Right lobe of liver (tissue), 4 donors: Measurements from ENCODE around the gene CRK.

ENCODE experiments used
- POLR2A ChIP-seq: fragments of 450-650 bp; IDR thresholded peaks from one replicate; pipeline ENCODE4 v1.6.1; 2017; ENCODE audit warnings: antibody characterized with exemption, mild to moderate bottlenecking
- TF ChIP-seq, protein P1 (sequence below), 4 donors: fragments of 200-600 bp in 3 of 4; fragments of 450-650 bp in 1 of 4; IDR thresholded peaks; one replicate each; pipeline versions ENCODE4 v1.5.1 to v1.8.0; 2016 to 2022; ENCODE audit warnings: antibody characterized with exemption in 4 of 4, mild to moderate bottlenecking in 2 of 4
- donor health status: DM: no; HTN: no; CAD: no.
- donor health status: DM: no; HTN: no; CAD: no.
- donor health status: DM: no; HTN: yes; CAD: no.

- TF ChIP-seq, protein P1, sequence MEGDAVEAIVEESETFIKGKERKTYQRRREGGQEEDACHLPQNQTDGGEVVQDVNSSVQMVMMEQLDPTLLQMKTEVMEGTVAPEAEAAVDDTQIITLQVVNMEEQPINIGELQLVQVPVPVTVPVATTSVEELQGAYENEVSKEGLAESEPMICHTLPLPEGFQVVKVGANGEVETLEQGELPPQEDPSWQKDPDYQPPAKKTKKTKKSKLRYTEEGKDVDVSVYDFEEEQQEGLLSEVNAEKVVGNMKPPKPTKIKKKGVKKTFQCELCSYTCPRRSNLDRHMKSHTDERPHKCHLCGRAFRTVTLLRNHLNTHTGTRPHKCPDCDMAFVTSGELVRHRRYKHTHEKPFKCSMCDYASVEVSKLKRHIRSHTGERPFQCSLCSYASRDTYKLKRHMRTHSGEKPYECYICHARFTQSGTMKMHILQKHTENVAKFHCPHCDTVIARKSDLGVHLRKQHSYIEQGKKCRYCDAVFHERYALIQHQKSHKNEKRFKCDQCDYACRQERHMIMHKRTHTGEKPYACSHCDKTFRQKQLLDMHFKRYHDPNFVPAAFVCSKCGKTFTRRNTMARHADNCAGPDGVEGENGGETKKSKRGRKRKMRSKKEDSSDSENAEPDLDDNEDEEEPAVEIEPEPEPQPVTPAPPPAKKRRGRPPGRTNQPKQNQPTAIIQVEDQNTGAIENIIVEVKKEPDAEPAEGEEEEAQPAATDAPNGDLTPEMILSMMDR (IDR thresholded peaks at IDR 0.05) = no peak
- no peak for TF ChIP-seq POLR2A
Measured at GRCh38 chr17:1469231-1469852, 13.3 kb upstream of the CRK start.
